ENCODE data around the gene AGAP1.

The AGAP1 gene

DNA sequence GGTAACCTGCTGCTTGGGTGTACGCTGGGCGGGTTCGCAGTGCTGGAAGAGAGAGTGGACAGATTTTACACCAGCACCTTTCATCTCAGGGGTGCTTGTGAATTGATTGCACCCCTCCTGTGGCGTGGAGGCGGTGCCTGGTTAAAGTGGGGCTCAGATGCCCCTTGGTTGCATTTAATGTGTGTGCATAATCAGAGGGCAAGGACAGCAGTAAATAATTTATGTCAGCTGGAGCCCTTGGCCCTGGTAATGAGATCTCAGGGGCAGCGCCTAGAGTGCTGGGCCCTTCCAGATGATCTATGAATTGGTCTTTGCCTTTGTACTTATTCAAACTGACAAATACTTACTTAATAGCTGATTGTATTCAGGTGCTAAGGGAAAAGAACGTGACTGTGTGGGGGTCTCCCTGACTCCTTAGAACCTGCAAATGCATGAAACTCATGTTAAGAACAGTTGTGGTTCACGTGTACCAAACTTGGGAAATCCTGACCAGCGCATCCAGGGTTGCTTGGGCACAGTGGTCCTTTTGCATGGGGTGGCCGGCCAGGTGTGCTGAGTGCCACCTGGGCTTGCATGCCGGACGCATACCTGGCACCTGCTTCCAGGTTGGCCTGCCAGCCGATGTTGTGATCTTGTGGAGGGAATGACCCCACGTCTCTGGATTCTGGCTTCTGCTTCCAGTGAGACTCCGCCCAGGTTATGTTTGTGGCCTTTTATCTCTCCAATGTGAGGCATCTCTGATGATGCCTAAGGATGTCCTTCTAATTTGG, 118.5 kb downstream of the AGAP1 start:
- no peak for DNase-seq

DNA sequence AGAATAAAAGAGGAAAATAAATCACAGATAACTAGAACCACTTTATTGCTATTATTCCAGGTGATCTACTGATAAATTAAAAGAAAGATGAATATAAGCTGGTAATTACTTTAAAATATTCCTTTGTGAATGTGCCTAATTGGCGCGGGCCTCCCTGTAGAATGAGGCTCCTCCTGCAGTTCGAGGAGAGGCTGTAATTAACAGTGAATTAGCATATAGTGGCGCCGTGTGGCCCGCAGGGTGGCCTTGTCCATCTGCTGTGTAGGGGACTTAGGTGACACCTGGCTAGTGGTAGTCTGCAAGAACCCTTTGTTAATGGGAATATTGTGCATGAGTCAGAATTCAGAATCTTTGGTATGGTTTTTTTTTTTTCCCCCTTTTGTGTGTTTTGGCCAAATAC, 119.8 kb downstream of the AGAP1 start:
- no peak for DNase-seq

DNA sequence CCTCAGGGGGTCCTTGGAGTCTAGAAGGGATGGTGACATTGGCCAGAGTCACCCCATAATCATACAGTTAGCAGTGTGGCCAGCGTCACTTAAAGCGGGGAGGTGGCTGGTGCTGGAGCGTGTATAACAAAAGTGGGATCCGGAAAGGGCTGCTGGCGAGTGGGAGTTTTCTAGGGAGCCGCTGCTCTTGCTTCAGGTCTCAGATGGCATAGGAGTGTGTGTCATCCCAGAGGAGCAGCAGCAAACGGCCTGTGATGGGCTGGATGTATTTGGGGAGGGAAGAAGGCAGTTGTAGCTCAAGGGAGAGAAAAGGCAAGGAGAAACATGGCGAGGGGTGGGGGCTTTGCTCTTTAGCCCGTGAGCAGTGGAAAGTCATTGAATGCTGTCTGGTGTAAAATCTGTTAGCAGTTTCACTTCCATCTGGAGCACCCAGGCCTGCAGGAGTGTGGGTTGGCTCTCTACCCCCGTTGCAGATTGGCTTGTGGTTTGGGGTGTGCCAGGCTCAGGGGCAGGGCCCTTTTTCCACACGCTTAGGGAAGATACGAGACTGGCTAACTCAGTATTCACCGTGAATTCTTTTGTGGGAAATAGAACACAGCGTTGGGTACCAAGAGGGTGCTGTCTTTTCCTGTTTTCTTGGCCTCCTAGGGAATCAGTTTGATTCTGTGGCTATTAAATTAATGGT, 120.5 kb downstream of the AGAP1 start:
- DNase-seq: no peak

DNA sequence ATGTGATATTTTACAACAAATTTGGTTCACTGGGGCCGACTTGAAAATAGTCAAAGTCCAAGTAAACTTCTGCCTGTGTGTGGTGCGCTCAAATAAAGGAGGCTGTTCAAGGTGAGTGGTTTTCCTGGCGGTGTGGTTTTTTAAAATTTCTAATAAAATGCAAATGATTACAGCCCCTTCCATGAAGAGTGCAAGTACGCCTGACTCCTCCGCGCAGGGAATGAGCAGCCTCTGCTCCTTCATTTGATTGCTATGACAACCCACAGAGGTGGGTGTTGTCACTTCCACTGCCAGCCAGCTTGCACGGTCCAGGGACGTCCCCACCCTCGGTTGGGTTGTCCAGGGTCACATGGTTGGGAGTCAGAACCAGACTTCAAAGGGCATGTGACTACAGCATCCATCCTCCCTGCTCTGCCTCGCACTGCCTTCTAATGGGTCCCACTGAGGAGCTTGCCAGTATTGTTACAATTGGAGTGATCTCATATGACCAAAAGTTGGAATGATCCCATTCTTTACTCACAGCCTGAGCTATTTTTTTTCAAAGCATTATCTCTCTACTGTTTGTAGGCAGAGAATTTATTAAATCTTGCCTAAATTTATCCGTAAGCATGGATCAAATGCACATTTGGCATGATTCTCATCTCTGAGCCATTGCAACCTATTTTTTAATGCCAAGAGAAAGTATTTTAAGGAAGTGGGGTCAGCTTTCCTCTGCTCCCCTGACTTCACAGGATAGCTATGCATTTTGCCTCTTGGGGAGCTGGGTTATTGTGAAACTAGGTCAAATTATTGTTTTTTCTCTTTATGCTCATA, 121.3 kb downstream of the AGAP1 start:
- no peak for DNase-seq

DNA sequence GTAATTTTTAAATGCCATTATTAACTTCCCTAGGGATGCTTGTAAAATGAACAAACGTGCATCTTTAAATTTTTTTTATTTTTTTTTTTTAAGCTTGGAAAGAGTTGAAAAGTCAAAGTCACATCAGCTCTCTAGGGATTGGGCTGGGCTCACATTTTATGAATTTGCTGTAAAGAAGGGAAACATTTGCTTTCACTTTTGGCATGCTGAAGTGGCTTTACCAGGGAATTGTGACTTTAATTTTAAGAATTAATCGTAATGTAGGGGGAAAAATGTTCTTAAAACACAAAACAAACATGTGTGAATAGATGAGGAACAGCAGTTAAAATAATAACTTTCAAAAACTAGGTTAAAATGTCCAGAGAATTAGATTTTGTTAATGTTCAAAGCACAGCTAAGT, 123.0 kb downstream of the AGAP1 start:
- no peak for DNase-seq

DNA sequence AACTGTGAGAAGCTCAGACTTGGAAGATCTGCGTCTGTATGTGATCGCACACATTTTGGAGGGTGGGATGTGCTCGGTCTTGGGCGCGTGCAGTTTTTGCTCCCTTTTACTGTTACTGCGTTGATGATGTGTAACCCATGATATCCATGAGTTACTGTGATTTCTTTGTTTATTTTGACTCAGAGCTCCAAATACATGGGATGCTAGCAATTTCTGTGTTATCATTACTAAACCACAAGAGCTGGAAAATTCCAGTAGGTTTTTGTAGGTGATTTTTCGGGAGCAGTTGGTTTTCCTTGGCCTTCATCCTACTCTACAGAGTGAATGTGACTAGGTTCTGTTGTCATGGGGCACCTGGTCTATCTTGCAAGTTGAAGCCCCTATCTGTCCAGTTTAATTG, 124.2 kb downstream of the AGAP1 start:
- no peak for DNase-seq

DNA sequence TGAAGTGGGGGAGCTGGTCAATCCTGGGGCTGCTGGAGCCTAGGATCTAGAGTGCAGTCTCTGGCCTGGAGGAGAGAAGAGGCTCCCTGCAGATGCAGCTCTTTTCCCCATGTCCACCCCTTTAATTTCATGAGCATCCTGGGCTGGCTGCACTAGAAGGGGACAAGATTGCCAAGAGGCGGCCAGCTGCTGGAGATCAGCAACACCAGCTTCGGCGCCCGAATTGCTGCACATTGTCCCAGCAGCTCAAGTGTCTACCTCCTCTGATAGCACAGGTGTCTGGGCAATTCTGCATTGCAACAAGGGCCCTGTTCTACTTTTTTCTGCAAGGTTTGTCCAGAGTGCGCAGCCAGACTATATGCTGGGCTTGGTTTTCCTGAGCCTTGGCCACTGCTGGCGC, 125.7 kb downstream of the AGAP1 start:
- DNase-seq: no peak

DNA sequence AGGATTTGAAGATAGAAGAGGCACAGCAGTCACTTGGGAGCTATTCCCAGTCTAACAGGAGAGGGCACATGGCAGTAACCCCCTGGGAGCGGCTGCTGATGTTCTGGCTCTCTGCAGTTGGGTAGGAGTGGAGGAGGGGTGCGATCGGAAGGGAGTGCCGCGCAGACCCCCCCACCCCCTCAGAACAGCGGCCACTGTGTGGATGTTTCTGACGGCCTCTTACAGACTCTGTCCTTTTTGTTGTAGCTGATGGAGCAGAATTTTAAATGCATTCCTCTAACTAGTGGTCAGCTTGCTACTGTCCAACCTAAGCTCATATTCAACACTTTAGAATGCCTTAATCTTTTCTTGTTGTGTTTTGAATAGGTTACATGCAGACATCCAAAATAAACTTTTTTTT, 127.9 kb downstream of the AGAP1 start:
- no peak for DNase-seq

DNA sequence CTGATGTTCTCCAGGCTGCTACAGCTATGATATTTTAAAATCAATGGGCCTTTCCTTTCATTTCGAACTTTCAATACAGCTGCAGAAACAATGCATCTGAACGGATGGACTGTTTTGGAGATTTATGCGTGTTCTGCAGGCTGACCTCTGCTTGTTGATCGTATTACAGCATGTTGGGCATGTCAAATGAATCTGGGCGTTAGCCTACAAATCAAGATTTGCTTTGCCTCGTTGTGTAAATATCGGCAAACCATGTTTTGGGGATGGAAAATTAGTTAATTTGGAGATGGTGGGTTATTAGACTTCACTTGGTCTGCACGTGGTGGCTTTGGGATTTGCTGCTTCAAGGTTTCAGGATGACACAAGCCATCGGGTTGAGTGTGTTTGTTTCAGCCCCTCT, 129.3 kb downstream of the AGAP1 start:
- DNase-seq: no peak

DNA sequence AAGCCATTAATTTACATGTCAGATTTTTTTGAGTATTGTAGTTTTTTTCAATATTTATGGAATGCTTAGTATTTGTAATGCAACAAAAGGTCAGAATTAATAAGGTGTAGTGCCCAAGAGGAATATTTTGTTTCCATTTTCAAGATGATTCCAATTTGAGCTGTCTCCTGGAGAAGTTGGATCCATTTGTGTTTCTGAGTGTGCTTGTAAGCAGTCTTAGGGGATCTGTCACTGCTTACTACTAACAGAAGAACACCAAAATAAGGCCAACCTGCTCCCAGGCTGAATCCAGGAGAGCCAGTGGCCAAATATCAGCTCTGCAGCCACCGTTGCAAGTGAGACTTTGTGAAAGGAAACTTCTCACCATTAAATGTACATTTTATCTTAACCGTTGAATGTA, 129.9 kb downstream of the AGAP1 start:
- DNase-seq: no peak

DNA sequence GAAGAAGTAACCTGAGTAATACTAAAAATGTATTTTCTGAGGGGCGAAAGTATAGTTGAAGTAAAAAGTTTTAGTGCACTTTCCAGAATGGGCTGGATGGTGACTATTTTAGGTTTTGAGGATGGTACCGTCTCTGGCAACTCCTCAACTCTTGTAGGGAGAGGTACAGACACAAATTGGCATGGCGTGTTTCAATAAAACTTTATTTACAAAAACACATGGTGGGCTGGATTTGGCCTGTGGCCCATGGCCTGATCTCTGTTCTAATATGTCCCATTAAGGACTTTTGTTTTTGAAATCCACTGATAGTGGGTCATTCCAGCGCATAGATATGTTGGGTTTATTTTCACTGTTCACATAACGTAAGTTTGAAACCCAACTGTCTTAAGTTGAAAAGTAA, 132.8 kb downstream of the AGAP1 start:
- no peak for DNase-seq

DNA sequence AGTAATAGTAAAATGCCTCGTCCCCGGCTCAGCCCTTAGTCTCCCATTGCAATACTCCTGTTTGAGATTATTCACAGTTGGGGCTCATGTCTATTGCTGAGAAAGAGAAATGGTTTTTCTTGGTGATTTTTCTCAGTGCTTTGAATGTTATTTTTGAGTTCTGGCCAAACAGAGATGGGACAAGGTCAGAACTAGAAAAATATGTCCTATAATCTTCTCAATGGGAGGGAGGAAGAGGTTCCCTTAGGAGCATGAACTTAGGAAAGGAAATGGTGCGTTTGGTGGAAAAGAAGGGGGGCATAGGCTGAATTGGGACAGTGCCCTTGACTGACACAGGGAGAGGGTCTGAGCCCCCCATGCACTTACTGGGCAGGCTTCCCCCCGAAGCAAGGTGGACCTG, 133.8 kb downstream of the AGAP1 start:
- DNase-seq: no peak

DNA sequence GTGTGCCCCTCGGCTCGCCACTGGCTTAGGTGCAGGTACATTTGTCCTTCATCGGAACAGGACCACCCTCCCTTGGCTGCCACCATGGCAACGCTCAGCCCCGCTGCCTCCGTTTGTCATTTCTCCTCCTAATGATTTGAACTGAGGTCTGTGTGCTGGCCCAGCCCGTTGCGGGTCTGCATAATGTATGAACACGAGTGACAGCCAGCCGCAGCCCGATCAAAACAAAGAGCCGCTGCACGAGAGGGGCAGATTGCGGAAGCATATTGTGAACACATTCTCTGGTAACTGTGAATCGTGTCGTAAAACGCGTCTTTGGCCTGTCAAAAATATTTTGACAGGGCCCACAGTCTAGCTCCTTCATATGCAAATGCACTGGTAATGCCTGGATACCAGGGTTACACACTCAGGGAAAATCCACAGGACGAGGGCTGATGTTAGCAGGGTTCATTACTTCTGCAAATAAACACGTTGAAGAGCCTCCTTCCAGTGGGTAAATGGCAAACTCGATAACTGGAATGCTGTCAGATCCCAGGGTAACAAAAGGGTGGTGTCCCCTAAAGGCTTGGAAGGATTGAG, 137.0 kb downstream of the AGAP1 start:
- no peak for DNase-seq

DNA sequence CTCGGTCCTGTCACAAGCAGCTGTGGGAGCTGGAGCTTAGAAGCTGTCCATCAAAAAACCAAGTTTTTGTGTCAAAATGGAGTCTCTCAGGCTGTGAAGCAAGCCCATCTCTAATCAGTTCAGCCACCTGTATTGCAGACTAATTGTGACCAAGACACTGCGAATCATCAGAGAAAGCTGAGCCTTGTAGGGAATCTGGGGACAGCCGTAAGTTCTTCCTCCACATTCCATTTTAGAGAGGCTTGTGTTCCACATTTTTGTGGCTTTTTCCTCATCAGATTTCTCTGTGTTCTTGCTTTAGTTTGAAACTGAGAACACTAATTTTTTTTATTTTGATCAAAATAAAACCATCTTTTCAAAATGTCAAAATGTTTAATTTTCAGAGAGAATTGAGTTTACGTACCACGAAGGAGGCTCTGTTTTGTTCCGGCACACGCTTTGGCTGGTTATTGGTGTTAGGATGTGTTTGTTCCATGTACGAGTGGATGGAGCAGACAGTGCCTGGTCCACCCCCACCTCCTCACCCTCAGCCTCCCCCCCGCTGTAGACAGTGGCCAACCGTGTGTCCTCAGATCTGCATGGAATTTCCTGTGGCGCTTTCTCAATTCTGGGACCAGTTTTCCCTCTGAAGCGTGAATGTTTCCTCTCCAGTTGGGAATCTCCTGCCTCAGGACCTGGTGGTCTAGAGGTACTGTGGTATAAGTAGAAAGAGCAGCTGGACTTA, 140.8 kb downstream of the AGAP1 start:
- DNase-seq: no peak

DNA sequence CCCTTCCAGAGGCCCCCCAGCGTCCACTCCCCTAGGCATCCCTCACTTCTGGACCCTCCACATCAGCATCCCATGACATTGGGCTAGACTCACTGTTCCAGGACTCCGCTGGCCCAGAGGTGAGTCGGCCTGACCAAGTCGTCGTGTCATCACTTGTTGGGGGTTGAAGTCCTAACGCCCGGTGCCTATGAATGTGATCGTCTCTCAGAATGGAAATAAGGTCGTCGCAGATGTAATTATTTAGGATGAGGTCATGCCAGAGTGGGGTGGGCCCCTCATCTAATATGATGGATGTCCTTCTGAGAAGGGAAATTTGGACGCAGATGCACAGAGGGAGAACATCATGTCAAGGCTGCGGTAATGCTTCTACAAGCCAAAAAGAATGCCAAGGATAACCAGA, 142.7 kb downstream of the AGAP1 start:
- no peak for DNase-seq

DNA sequence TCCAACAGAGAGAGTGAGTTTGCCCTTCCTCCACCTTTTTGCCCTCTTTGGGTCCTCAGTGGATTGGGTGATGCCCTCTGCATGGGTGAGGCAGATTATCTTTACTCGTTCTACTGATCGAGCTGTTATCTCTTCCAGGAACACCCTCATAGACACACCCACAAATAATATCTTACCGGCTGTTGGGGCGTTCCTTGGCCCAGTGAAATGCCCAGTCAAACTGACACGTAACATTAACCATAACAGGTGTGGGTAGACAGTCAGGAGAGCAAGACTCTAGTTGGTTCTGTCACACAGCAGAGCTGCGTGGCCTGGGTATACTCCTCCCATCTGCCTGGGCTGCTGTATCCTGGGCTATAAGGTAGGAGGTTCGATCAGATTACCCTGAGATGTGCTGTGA, 144.1 kb downstream of the AGAP1 start:
- DNase-seq: no peak

DNA sequence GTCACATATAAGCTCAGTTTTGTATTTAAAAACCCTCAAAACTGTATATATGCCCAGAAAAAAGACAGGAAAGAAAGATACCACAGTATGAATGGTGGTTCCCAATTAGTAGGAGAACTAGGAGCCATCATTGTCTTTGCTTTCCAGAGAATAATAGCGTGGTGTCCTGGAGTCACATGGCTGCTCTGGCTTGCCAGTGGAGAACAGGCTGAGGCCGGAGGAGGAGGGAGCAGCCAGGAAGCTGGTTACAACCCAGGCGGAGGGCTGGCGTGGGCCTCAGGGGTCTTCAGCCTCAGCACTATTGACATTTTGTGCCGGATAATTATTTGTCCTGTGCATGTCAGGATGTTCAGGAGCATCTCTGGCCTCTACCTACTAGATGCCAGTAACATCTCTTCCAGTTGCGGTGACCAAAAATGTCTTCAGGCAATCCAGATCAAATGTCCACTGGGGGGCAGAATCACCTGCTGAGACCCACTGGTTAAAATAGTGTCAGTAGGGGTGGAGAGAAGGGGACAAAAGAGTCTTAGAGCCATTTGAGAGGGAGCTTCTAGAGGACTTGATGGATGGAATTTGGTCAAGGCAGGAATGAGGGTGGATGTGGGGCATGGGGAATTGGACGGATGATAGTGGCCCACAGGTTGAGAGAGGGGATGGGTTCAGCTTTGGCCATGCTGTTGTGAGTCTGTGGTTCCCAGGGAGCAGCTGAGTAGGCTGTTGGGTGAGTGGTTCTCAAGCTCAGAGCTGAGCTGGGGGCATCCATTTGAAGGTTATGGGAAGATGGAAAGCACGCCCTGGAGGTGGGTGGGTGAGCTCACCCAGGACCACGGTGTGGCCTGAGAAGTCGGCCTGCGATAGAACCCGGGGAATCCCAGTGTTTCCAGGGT, 144.9 kb downstream of the AGAP1 start:
- no peak for DNase-seq

DNA sequence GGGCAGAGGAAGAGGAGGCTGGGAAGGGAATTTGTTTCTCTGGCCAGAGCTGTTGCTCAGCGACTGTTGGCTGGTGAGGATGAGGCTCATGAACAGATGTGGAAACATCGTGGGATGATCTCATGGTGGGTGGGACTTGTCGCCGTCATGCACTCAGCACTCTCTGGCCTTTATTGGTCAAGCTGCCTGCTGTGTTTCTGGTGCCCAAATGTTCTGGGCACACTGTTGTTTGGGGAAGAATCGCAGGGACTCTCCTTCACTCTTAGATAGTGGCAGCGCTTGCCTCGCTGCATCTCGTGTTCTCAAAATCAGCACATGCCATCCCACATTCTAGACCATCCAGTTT, 145.6 kb downstream of the AGAP1 start:
- no peak for DNase-seq

DNA sequence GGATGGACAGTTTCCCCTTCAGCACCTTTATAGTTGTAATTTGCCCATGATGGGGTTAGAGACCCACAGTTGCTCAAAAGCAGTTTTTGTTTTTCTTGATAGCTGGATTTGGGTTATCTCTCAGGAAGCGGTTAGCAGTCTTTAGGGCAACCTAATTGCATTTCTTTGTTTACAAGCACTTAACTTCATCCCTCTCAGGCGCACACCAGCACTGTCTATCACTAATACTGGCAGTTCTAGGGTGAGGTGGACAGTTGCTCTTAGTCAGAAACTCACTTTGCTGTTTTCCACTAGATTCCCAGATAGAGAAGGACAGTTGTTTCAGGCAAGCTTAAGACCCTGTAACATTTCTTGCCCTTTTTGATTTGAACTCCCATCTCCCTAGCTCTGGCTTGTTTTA, 146.0 kb downstream of the AGAP1 start:
- DNase-seq: no peak

DNA sequence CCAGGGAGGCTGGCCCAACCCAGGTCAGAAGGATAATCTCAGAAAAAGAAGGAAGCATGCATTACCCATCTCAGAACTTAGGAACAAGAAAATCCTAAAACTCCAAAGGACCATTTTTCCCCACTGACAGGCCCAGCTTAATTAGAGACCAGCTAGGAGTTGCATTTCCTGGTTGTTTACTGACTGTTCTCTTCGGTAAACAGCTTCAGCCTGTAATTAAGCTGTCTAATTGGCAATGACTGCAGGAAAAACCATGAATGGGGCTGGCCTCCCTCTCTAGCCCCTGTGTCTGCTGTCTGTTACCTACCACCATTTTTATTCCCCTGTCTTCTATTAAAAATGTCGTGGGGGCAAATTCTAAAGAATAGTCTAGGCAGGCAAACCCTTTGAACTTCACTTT, 146.5 kb downstream of the AGAP1 start:
- no peak for DNase-seq

DNA sequence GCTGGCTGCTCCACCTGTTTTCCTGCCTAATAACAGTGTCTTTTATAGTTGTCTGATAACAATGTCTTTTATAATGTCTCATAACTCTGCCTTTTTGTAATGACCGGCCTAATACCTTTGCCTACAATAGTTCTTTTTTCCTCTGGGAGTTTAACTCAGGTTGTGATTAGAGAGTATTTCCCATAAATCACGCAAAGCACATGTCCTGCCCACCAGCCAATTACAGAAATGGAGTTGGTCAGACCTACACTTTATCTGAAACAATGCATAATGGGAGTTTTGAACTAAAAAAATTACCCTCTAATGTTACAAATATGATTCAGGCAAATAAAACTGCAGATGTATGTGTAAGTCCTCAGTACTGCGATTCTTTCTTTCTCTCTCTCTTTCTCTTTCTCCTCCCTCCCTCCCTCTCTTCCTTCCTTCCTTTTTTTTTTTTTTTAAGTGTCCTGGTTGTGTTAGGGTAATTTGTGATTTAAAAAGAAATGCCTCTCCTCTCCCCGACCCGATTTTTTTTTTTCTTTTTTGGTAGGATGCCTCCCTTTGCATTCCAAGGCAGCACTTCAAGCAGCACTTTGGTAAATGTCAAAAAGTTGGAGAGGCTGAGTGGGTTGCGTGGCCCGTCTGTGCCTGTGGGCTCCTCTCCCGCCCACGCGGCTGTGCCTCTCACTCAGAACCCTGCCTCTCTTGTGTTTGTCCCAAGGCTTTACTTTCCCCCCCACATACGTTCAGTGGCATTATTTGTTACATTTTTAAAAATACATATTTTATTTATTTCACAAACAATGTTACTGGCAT, 147.3 kb downstream of the AGAP1 start:
- DNase-seq: no peak

Data from stimulated activated CD4-positive, alpha-beta T cell treated with anti-CD3 and anti-CD28 coated beads, Interleukin-12 subunit alpha, Interleukin-12 subunit beta, amount 100 ng/mL, for 4 hours (primary cell).